ENCODE measurements around the gene DUSP15.
A peak's percentile ranks its signal among the peaks of the same experiment; 100 is the strongest.

DUSP15 gene

DNA sequence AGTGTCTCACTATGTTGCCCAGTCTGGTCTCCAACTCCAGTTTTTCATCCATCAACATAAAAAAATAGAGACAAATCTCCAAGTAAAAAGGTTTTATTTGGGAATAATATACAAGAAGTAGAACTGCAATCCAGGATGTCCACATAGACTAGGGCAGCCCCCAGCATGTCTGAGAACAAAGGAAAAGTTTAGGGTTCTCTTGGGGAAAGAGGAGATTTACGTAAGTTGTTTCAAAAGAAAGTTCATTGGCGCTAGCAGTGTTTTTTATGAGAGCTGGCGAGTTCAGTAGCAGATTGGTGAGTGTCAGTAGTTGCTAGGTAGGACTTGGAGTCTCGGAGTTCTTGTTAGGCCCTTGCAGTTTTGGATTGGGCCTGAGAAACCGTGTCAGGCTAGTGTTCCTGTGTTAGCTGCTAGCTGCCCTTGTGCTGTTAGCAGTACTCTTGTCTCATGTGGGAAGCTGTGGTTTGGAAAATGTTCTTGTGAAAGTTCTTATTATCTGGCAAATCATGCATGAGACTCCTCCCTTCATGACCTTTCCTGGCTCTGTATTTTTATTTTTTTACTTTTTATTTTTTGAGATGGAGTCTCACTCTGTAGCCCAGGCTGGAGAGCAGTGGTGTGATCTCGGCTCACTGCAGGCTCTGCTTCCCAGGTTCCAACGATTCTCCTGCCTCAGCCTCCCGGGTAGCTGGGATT lies 24.8 kb upstream of the DUSP15 start:
- no peak for DNase-seq

DNA sequence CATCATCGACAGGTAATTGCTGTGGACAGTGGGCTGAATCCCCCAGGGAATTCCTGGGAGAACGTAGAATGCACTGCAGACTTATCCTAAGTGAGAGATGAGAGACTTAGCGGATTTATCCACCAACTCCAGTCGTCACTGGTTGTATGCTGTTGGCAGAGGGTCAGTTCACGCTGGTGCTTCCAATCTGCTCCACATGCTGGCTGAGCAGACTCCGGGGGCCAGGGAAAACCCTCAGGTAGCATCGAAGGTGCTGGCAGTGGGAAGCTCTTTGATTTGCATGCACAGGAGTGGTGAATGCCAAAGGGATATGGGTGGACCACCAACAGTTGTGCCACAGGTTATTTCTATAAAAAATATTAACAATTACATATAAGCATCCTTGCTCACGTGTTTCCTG lies 20.3 kb upstream of the DUSP15 start:
- no peak for DNase-seq

- no peak for DNase-seq
Measured at GRCh38 chr20:31883829-31884228, 13.5 kb upstream of the DUSP15 start.

- DNase-seq = no peak
Measured at GRCh38 chr20:31881945-31882344, 11.6 kb upstream of the DUSP15 start.

DNA sequence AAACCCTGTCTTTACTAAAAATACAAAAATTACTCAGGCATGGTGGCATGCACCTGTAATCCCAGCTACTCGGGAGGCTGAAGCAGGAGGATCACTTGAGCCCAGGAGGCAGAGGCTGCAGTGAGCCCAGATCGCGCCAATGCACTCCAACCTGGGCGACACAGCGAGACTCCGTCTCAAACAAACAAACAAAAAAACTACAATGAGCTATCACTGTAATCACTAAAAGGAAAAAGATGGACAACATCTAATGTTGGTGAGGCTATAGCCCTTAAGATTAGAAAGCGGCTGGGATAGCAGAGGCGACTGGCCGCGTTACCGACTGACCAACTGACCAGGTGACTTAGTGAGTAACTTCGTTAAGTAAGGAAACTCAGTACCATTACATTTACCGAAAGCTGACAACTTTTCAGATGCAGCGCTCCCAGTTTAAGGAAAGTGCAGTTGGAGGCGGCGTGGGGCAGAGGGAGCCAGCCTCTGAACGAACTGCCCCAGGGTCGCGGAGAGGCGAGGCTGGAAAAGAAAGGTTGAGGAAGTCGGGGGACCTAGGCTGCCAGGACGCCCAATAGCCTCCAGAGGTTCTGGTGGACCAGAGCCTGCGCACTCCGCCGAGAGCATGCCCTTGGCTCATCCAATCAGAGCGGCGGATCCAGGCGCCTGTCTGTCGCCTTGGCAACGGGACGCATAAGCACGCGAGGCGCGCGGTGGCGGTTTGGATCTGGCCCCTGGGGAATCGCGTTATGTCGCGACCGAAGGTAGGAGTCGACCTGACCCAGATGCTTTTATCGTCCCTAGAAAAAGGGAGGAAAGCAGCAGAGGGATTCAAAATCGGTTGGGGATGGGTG lies 9.0 kb upstream of the DUSP15 start:
- peak; percentile 1 to 41 for DNase-seq

GRCh38 chr20:31877684-31878083 lies 7.4 kb upstream of the DUSP15 start:
- DNase-seq = no peak

DNA sequence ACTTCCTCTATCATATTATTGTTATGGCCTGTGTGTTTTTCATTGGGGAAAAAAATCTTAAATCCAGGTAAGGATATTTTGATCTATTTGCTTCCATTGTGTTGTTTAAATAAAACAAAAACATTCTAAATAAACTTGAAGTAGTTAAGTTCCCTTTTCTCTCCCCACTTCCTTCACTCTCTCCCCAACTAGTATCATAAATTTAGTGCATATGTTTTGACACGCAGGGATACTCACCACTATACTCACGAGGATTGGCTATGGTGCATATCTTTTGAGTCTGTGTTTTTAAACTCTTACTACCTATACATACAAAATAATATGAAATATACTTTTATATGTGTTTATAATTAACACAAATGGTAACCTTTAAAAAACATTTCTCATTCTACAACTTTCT lies 5.3 kb upstream of the DUSP15 start:
- DNase-seq = no peak

- DNase-seq = no peak
Measured at GRCh38 chr20:31872406-31872805, 2.1 kb upstream of the DUSP15 start.

DNA sequence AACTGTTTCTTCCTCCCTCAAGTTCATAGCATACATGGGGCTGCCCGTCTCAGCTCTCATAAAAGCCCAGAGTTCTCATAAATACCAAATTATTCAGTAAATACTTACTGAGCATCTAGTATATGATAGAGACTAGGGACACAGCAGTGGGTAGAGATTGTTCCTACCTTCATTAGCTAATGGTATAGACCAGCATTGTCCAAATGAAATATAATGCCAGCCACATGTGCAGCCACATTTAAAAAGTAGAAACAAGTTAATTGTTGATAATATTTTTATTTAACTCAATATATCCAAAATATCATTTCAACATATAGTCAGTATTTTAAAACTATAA lies 1.3 kb upstream of the DUSP15 start:
- no peak for DNase-seq

DNA sequence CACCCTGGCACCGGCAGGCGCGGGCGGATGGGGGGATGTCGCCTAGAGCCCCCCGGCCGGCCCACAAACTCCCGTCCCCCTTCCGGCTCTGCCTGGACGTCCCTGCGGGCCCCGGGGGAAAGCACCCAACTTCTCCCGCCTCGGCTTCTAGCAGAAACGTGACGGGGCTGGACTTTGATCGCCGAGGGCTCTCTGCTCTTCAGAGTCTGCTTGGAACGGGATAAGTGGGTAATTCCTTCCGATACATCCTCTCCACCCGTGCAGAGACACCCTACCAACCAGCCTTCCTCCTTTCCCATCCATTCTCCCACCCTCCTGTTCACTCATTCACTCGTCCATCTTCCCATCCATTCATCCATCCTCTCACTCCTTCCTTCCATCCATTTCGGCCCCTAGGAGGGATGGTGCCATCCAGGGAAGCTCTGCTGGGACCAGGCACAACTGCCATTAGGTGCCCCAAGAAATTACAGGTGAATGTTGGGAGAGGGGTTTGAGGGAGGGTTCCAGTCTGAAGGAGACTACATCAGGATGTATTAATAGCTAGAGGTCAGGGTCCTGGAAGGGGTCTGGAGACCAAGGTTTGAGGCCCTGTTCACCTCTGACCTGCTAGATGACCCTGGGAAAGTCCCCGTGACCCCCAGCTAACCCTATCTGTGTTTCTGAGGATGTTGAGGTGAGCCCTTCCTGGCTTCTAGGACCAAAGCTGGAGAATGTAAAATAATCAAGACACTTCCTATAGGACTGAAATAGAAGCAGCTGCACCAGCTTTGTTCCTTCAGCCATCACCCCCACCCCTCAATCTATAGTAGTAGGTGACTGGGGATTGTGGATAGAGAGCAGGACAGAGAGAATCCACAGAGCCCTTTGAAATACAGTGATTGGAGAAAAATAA lies 645 bp upstream of the DUSP15 start:
- no peak for DNase-seq

GRCh38 chr20:31869673-31869941 lies 720 bp downstream of the DUSP15 start:
- no peak for DNase-seq

DNA sequence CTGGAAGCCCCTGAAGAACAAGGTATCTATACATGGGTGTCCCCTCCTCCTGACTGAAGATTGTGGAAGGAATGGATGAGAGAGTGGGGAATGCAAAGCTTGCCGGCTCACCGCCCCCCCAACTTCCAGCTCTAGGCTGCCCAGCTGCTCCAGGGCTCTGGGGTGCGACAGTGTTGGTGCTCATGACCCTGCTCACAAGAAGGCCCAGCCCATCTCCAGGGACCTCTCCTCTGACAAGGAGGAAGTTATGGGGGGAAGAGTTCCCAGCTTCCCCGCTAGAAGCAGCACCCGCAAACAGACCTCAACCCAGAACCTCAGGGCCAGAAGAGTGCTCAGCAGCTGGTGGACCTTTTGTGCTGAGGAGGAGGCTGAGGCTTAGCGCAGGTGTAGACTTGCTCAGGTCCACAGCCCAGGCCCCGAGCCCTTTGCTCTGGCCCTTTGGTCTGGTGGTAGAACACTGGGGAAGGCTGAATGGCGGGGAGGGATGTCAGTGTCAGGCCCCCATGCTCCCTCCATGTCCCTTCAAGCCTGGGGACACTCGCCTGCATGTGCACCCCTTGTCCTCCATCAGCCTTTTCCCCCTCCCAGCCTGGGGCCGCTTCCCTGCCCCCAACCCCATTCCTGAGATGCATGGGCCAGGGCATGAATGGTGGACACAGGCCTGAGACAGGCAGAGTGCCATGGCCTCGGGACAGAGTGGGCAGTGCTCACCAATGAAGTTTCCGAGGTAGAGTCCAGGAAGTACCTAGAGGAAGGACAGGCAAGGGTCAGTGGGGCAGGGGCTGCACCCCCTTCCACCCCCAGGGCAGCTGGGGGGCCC lies 1.3 kb downstream of the DUSP15 start:
- no peak for DNase-seq

GRCh38 chr20:31866221-31866620 lies 4.1 kb downstream of the DUSP15 start:
- no peak for DNase-seq

- no peak for DNase-seq
Measured at GRCh38 chr20:31864521-31865400, 5.6 kb downstream of the DUSP15 start.

DNA sequence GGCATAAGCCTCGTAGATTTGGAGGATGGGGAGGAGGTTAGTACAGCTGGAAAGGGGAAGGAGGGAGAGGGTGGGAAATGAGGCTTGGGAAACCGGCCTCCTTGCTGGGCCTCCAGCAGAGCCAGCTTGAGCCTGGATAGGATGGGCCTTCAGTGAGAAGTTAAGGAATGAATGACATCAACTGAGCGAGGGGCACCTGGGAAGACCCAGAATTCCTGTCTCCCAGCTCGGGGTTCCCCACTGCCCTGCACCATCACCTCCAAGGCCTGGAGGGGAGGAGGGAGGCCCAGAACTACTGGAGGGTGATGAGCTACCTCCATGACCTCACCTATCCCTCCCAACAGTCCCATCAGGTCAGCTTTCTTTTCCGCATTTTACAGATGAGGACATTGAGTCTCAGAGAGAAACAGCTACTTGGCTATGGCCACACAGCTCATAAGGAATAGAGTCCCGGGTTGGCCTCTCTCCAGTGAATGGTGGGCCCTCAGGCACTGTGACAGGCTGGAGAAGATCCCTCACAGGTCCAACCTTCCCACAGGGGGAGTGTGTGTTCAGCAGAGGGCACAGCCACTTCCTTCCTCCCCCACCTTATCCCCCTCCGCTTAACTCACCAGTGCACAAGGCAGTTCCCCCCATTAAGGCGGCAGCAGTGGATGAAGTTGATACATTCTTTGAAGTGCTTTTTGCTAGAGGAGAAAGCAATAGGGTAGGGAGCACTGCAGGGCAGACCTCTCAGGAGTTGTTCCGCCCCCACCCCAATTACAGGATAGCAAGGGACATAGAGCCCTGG lies 6.8 kb downstream of the DUSP15 start:
- no peak for DNase-seq

- no peak for DNase-seq
Measured at GRCh38 chr20:31862506-31862905, 7.8 kb downstream of the DUSP15 start.

DNA sequence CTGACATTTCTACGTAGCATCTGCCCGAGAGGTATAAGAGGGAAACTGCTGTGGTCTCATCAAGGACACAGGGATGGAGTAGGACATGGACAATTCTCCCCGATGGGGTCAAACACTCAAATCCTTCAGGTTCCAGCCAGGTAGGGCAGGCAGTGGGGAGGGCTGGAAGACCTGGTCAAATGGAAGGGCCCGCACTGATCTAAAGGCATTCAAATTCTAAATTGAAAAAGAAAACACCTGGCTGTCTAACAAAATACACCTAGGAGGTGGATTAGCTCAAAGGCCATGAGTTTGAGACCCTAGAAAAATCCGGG lies 8.2 kb downstream of the DUSP15 start:
- DNase-seq = no peak

DNA sequence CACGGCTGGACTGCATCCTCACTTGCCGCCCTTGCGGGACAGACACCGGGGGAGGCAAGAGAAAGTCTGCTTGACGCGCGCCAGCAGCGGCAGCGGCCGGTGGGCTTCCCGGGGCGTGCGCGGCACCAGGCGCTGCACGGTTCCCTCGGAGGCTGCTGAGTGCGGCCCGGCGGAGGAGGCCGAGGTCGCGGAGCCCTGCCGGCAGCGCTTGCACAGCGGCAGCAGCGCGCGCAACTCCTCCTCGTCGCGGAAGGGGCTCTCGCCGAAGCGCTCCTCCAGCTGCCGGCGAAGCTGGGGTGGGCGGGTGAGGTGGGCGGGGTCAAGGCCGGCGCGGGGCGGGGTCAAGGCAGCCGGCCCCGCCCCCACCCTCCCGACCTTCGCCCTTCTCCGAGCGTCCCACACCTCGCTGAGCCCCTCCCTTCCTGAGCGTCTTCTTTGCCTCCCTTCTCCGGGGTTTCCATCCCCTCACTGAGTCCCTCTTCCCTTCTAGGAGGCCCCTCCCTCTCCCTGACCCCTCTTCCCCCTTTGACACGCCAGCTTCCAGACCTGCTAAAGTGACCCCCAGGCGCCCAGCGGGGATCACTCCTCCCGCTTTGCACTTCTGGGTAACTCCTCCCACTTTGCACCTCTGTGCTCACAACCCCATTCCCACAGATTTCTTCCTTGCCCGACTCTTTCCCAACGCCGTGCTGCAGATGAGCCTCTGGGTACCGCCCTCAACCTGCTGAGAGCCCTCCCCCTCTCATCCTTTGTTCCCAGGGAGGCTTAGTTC lies 8.8 kb downstream of the DUSP15 start:
- DNase-seq = no peak

- no peak for DNase-seq
Measured at GRCh38 chr20:31861135-31861384, 9.3 kb downstream of the DUSP15 start.

- DNase-seq = no peak
Measured at GRCh38 chr20:31860390-31861134, 9.8 kb downstream of the DUSP15 start.
